RWPE1 (cell line): Measurements from ENCODE around the gene ANKMY2.

Experiments
- CTCF ChIA-PET: fragments of 350-600 bp; sonication (Branson Sonifier 250); formaldehyde crosslinking; extraction: SDS; loops from one replicate; lab custom pipeline; 2021; lab: Yijun Ruan, JAX
- POLR2A ChIA-PET: fragments of 400-600 bp; formaldehyde crosslinking; extraction: SDS; loops from one replicate; lab custom pipeline; 2020; ENCODE audit warnings: antibody characterized with exemption; ENCODE audit not compliant: low non-redundant PET; lab: Yijun Ruan, JAX
- DNase-seq: peaks from one replicate; pipeline ENCODE4 v3.0.0; 2012; ENCODE audit warnings: low spot score
- H3K27ac ChIP-seq: fragments of 450-650 bp; 2 replicates; pipeline ENCODE4 v1.5.1; 2017
- CTCF ChIP-seq: fragments of 450-650 bp; conservative IDR thresholded peaks from 2 replicates; pipeline ENCODE4 v1.5.1; 2017; ENCODE audit warnings: low read depth, mild to moderate bottlenecking

ANKMY2 gene

GRCh38 chr7:16581286-16581685, 64.3 kb downstream of the ANKMY2 start:
- no peak for DNase-seq
- H3K27ac ChIP-seq: no peak overlapping the region
- POLR2A ChIA-PET: no interaction called here
- CTCF ChIA-PET: no interaction called here
- no peak for TF ChIP-seq CTCF

GRCh38 chr7:16579216-16579615, 66.3 kb downstream of the ANKMY2 start:
- no peak for TF ChIP-seq CTCF
- CTCF ChIA-PET: no interaction called here
- POLR2A ChIA-PET: no interaction called here
- H3K27ac ChIP-seq: no peak overlapping the region
- no peak for DNase-seq

- ChIA-PET CTCF (no interaction called here), POLR2A (no interaction called here)
- no peak for TF ChIP-seq CTCF
- no peak for DNase-seq
- H3K27ac ChIP-seq: no peak overlapping the region
Observed at GRCh38 chr7:16571941-16572340, 73.6 kb downstream of the ANKMY2 start.

- DNase-seq: peak; percentile 75
- peak; percentile 88 for TF ChIP-seq CTCF
- ChIA-PET POLR2A (no interaction called here), CTCF (interaction anchor here (0.6 to 1.5 kb wide), 15 partner anchors 11 to 900 kb away, joined by 3 to 15 read pairs (median 3); no protein-coding TSS in a partner anchor)
- no peak overlapping the region for H3K27ac ChIP-seq
Observed at GRCh38 chr7:16564909-16565426, 80.6 kb downstream of the ANKMY2 start.

GRCh38 chr7:16564023-16564380, 81.6 kb downstream of the ANKMY2 start:
- H3K27ac ChIP-seq: no peak overlapping the region
- TF ChIP-seq CTCF: no peak
- no peak for DNase-seq
- ChIA-PET POLR2A (no interaction called here), CTCF (interaction anchor here (0.7 to 1.4 kb wide), 3 partner anchors 29 to 454 kb away, joined by 3 to 4 read pairs (median 3); no protein-coding TSS in a partner anchor)

- no peak overlapping the region for H3K27ac ChIP-seq
- no peak for TF ChIP-seq CTCF
- no peak for DNase-seq
- POLR2A ChIA-PET: no interaction called here
- CTCF ChIA-PET: interaction anchor here (0.6 to 1.4 kb wide), 2 partner anchors 33 to 453 kb away, joined by 4 to 6 read pairs; no protein-coding TSS in a partner anchor
Observed at GRCh38 chr7:16563281-16564022, 82.1 kb downstream of the ANKMY2 start.
